GM06990 (cell line): Measurements from ENCODE around the gene NUDT12.

ENCODE experiments used
- DNase-seq: peaks from one replicate; pipeline ENCODE4 v3.0.0-alpha.2; 2011; ENCODE audit not compliant: insufficient read length; ENCODE audit errors: extremely low read depth
- H3K27me3 ChIP-seq: replicated peaks from 2 replicates; pipeline ENCODE4 v1.6.0; 2011; ENCODE audit warnings: low read length; ENCODE audit not compliant: control insufficient read depth, insufficient read depth
- H3K36me3 ChIP-seq: 2 replicates; pipeline ENCODE4 v1.5.1; 2011; ENCODE audit warnings: low read length; ENCODE audit not compliant: control insufficient read depth, insufficient read depth
- H3K4me3 ChIP-seq: replicated peaks from 2 replicates; pipeline ENCODE4 v1.5.1; 2011; ENCODE audit warnings: low read depth, mild to moderate bottlenecking, control low read depth, low read length
- TF ChIP-seq, protein P1 (sequence below): IDR thresholded peaks from 2 replicates; pipeline ENCODE4 v1.5.1; 2011; ENCODE audit warnings: low read length, control low read depth, mild to moderate bottlenecking, inconsistent platforms; ENCODE audit not compliant: insufficient read depth, poor library complexity, severe bottlenecking

NUDT12 gene

DNA sequence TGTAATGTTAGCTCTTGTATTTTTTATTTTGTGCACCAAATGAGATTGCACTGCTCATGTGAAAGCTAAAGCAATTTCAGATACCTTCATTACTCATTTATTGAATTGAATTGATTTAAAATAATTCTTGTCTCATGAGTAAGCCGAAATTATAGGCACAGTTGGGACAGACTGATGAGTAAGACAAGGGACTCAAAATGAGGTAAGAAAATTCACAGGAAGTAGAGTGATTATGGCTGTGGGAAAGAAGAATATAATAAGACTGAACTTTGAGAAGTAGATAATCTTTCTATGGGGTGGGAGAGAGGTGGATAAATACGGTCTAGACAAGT is 51.1 kb downstream of the NUDT12 start:
- TF ChIP-seq, protein P1, sequence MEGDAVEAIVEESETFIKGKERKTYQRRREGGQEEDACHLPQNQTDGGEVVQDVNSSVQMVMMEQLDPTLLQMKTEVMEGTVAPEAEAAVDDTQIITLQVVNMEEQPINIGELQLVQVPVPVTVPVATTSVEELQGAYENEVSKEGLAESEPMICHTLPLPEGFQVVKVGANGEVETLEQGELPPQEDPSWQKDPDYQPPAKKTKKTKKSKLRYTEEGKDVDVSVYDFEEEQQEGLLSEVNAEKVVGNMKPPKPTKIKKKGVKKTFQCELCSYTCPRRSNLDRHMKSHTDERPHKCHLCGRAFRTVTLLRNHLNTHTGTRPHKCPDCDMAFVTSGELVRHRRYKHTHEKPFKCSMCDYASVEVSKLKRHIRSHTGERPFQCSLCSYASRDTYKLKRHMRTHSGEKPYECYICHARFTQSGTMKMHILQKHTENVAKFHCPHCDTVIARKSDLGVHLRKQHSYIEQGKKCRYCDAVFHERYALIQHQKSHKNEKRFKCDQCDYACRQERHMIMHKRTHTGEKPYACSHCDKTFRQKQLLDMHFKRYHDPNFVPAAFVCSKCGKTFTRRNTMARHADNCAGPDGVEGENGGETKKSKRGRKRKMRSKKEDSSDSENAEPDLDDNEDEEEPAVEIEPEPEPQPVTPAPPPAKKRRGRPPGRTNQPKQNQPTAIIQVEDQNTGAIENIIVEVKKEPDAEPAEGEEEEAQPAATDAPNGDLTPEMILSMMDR = no peak
- no peaks in the 10 kb centered on the region for H3K27me3 ChIP-seq
- DNase-seq = no peak
- no peak overlapping the region for H3K4me3 ChIP-seq
- no peaks in the 10 kb centered on the region for H3K36me3 ChIP-seq

DNA sequence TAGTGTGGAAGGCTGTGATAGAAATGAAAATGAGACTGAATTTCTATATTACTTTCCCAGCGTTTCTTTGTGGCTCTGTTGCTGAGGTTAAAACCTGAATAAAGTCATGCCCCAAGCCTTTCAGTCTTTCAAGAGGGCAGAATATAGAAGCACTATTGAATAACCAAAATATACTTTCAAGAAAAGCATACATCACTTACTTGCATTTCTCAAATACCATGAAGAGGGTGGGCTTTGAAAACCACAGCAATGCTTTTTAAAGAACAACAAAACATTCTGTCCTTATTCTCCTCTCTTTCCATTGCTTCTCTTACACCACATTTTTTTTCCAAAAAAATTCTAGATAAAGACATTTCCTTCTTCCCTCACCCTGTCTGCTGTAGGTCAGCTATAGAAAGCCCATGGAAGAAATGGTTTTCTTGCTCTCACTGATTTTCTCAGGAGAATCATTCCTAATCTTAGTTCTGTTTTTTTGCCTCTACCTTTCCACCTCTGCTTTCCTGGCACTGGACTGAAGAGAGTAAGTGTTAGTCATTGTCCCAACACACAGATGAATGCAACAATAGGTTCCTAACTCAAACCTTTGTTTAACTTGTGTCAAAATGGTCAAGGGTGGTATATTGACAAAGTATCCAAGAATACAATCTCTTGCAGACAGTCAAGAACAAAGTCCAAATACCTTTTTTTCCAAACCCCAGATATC is 51.6 kb downstream of the NUDT12 start:
- Histone ChIP-seq H3K27me3 (no peaks in the 10 kb centered on the region), H3K4me3 (no peak overlapping the region), H3K36me3 (no peaks in the 10 kb centered on the region)
- DNase-seq = no peak
- TF ChIP-seq, protein P1 = no peak

DNA sequence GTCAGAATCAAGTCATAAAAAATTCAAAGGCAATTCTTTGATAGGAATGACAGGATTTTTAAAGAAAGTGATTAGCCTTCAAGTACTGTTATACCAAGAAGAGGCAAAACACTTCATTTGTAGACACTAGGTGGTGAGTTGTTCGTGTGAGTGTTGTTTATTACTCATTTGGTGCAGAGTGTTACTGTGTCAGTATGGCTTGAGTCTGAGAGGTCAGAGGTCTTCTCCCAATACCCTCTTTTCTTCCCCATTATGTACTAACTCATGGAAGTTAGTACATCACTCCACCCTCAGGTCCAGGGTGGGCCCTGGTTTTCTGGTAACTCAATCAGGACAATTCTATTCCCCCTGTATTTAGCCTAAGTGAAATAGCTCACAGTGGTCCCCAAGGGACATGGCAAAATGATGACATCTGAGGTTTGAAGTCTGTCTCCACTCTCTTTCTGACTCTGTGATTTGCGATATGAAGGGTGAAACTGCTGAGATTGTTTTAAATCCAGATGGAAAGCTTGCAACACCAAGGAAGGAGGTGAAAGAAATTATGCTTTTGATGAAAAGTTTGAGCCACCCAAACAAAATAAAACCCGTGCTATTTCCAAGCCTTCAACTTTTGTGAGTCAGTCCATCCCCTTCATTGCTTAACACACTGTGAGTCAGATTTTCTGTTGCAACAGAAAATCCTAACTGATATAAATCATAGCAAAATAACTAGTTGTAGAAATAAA is 56.8 kb downstream of the NUDT12 start:
- Histone ChIP-seq H3K27me3 (no peaks in the 10 kb centered on the region), H3K4me3 (no peak overlapping the region), H3K36me3 (no peaks in the 10 kb centered on the region)
- TF ChIP-seq, protein P1 = no peak
- no peak for DNase-seq

DNA sequence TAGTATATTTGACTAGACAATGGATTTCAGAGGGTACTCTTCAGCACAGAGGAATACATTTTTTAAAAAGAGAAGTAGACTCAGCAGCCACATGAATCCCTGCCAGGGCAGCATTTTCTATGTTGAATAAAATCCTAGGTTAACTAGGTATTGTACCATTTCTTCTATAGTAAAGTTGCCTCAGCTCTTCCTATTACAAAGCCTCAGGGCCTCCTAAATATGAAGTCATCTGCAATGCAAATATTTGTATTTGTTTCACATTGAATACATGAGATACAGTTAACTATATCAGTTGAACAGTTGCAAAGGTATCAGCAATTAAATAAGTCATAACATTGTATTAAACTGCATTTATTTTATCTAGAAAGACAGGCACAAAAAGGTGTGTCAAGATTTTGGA is 59.5 kb downstream of the NUDT12 start:
- no peak for DNase-seq
- Histone ChIP-seq H3K27me3 (no peaks in the 10 kb centered on the region), H3K4me3 (no peak overlapping the region), H3K36me3 (no peaks in the 10 kb centered on the region)
- TF ChIP-seq, protein P1 = no peak

DNA sequence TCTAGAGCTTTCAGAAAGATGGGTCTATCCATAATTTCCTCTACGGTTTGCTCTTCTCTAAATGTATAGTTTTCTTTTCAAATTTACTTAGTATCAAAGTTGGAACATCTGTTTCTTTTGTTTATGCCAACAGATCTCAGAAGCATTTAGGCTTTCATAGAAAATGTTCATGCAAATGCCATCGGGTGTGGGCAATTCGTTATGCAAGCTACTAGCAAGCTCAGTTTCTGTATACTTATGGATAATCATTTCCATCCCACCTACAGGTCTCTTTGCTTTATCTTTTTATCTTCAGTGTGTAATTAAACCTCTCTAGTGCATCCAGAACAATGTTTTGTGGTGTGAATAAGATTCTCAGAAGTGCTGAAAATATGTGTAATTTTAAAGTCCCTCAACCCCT is 59.9 kb downstream of the NUDT12 start:
- H3K27me3 ChIP-seq = no peaks in the 10 kb centered on the region
- TF ChIP-seq, protein P1 = no peak
- no peak overlapping the region for H3K4me3 ChIP-seq
- no peak for DNase-seq
- H3K36me3 ChIP-seq = no peaks in the 10 kb centered on the region
